Globus pallidus (tissue), 1 donor: ENCODE measurements around the gene PEPD.

Source experiments
- DNase-seq: peaks from one replicate; pipeline ENCODE4 v3.0.0-alpha.2; 2015; ENCODE audit warnings: low spot score

Gene PEPD

DNA sequence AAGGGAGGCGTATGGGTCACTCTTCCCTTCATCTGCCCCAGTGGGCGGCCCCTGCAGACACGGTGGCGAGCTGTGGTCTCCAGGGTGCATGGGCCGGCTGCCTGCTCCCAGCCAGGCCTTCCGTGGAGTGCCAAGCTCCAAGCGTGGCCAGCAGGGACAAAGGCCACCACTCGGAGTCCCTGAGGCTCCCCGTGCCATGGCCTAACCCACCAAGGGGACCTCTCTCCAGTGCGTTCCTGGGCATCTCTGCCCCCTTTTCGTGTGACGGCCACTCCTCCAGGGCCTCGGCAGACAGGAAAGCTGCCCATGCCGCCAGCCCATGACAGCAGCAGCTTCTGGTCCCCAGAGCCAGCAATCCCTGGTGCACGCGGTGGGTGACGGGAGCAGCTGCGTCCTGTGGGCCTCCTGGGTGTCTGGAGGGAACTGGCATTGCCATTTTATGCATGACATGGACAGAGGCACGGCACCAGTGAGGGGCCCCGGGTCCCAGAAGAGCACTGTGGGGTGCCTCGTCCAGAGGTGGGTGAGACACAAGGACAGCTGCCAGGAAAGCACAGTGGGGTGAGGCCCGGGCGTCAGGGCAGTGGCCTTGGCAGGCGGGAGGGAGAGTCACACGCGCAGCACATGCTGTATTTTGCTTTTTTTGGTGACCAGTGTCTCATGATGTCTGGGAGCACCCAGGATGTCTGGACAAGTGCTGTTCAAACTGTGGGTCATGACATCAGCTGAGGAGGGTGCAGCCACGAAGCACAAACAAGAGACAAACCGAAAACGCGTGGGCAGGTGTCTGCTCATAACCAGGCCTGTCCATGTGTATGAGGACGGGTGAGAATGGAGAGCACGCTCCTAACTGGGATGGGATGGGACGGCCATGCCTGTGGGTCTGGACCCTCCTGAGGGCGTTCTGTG lies 115.8 kb downstream of the PEPD start:
- peak; percentile 59 for DNase-seq

DNA sequence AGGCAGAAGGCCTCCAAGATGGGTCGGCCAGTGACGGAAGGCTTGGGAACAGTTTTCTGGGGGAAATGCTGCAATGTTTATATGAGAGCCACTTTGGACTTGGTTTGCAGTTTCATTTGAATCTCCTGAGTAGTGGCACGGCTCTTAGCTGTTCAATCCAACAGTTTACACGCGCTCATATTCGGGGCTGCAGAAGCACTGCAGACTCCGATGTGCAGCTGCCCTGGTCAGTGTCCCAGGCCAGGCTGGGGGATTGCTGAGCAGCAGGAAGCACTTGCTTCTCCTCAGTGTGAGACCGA lies 116.4 kb downstream of the PEPD start:
- no peak for DNase-seq

DNA sequence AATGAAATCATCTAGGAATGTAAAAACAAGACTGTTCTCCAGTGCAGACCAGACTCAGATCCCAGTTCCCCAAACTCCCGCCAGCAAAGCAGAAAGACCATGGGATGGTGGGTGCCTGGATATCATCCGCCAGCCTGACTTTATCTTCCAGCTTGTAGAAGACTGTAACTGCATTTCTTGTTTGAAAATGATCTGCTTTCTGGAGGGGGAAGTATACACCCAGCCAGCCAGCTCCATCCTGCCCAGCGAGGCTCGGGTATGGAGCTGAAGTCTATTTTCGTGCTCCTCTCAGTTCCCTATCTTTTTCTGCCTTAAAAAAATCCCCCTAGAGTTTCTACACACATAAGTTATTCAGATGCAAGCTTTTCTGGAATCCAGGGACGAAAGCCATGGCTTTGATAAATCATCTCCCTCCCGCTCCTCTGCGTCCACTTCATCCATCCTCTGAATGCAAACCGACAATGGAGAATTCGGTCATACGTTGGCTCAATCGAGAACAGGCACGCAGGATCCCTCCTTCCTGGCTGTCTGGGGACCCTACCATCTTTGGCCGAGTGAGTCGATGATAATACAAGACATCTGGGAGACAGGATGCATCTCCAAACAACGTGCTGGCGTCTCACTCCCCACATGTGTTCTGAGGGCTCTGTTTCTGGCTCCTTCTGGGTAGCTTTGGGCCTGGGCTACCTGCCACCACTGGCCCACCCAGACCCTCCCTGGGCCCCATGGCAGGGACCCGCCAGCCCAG lies 116.9 kb downstream of the PEPD start:
- peak; percentile 21 for DNase-seq

- no peak for DNase-seq
Observed at GRCh38 chr19:33403973-33404304, 117.7 kb downstream of the PEPD start.

DNA sequence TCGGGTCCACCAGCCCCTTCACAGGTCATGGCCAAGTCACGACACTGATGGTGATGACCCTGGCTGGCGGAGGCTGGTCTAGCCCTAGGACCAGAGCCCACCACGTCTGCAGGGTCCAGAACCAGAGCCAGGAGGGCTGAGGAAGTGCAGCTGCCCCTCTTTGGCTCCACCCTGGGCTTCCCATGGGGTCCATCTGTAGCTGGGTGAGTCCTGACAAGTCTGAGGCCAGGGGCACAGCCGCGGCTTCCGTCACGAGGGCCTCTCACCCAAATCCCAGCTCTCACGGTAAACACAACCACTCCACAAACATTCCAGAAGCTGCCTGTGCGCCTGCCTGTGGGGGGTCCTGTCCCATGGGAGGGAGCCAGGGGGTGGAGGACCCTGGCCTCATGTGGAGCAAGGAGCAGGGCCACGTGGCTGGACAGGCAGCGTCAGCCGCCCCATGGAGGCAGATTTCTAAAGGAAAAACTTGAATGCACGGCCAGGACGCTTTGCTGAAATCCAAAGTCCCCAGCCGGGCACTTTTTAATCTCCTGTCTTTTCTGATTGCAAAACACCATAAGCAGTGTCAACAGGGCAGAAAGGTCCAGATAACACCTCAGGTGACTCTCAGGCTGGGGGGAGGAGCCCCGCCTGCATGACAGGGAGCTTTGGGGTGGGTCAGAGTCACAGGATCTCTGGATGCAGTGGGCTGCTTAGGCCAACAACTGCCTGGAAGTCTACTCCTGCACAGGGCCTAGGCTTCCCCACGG lies 118.2 kb downstream of the PEPD start:
- no peak for DNase-seq

DNA sequence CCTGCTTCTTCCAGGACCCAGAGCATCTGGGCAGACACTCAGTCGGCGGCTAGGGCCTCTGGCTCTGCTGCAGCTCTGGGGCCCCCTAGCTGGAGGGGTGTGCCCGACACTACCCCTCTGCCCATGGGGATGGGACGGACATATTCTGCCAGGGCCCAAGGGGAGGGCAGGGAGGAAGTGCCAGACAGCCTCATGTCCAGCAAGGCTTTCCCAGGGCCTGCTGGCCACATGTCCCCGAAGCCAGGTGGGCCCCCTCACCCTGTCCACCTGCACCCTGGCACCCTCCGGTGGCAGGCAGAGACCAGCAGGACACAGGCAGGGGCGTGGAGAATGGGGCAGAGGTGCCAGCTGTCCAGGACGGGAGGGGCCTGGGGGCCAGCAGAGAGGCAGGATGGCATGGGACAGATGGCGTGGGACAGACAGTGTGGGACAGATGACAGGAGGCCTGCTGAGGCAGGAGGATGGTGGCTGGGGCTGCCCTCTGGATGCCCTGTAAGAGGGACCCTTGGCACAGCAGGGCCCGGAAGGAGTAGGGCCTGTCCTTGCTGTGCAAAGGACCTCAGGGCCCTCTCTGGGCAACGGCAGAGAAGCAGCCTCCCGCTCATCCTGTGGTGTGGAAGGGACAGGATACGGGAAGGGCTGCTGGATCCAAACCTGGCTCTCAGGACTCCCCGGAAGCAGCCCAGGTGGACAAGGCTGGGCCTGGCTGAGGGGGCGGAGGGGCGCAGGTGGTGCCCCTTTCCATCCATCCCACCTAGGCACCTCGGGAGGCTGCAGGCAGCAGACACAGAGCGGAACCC lies 119.0 kb downstream of the PEPD start:
- peak; percentile 21 for DNase-seq

GRCh38 chr19:33401683-33402420 lies 119.7 kb downstream of the PEPD start:
- no peak for DNase-seq

DNA sequence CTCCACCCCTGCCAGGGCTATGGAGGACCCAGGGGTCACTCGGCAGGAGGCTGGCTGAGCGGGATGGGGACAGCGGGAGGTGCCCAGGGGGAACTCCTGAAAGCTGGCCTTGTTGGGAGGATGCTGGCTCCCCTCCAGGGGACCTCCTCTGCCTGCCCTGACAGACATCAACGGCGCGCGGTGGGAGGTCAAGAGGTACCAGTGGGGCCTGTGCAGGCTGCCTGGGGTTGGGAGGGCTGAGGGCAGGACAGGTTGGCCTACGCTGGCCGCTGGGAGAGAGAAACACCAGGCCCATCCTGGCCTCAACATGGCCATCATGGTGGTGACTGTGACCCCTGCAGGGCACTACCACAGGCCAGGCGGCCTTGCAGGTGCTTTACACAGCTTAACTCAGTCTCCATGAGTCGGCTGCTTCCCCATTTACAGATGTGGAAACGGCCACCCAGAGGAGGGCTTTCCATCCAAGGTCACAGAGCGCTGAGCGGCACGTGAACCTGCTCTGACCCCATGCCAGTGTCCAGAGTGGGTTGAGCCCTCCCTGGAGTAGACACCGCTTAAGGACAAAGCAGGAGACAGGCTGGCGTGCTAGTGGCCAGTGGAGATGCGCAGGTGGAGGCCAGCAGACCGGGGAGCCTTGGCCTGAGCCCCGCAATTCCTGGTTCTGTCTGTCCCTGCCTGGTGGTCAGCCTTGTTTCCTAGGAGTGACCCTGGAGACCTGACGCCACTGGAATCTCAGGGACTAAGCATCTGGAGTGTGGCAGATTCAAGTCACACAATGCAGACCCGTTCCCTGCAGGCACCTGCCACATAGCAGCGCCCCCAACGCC lies 120.5 kb downstream of the PEPD start:
- DNase-seq = no peak

- no peak for DNase-seq
Observed at GRCh38 chr19:33399745-33400681, 121.6 kb downstream of the PEPD start.

DNA sequence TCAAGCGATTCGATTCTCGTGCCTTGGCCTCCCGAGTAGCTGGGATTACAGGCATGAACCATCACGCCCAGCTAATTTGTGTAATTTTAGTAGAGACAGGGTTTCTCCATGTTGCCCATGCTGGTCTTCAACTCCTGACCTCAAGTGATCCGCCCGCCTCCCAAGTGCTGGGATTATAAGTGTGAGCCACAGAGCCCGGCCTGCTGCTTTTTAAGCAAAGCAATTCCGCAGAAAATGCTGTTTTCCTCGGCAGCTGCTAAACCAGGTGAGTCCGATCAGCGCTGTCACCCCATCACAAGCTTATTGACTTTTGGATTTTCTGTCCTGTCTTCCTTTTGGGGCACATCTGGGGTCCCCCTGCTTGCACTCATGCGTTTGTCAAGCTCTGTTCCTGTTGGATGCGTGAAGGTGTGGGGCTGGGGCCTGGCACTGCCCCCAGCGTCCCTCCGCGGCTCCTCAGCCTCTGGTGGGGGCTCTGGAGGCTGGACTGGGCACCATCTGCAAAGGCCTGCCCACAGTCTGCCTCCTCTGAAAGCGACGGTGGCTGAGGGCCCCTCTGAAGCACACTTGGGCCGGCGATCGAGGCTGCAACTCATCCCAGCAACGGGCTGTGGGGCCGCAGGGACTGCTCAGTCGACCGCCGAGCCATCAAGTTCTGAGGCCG lies 122.4 kb downstream of the PEPD start:
- DNase-seq = no peak

DNA sequence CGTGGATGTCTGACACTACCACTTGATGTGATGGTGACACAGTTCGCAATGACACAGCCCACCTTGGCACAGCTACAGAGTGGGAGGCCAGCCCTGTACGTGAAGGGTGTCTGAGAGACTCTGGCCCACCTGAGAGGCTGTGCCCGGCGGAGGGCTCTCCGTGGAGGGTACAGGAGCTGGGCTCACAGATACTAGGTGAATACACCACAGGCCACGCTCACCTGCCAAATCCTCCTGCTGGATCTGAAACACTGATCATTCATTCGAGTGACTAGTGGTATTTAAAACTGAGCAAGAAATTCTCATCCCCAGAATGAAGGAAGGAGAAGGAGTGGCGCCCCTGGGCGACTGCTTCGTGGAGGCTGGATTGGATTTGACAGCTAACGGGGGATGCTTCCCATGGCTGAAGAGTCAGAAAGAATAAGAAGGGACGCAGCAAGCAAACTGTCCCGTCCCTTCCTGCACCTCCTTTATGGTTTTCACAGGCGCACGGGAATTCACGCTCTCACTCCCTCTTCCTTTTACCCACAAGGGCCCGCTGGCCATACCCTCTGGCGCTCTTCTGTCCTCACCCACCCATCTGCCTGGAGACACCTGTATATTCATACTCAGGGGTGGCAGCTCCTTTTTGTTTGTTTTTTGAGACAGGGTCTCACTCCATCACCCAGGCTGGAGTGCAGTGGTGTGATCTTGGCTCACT lies 123.1 kb downstream of the PEPD start:
- no peak for DNase-seq

DNA sequence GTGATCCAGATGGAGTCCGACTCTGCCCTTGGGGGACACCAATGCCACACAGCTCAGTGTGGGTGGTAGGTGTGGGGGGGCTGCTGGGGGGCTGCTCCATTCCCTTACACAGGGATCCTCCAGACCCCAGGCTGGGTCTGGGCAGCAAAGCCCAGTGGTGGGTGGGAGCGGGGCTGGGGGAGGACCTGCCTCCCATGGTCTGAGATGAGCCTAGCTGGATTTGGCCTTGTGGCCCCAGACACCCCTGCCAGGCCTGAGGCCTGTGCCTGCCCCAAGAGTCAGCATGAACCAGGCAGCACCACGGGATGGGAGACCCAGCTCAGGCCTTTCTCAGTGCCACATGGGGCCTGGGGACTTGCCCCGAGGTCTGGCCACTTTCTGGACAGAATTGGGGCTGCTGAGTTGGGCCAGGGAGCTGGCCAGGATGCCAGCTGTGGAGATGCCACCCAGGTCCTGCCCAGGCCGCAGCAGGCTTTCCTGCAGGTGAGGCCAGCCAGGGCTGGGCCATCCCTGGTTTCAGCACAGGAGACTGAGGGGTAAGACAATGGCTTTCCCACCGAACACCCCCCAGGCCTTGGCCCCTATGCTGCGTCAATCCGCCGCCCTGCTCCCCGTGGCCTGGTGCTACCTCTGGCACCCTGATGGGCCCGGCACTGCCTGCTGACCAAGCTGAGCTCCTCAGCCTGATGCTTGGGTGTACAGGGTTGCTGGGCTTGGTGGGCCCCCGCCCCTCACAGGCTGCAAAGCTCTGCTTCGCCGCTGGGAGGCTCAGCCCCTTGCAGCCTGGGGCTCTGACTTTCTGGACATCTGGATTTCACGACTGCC lies 123.8 kb downstream of the PEPD start:
- DNase-seq = no peak

- DNase-seq = no peak
Observed at GRCh38 chr19:33396701-33397535, 124.7 kb downstream of the PEPD start.

DNA sequence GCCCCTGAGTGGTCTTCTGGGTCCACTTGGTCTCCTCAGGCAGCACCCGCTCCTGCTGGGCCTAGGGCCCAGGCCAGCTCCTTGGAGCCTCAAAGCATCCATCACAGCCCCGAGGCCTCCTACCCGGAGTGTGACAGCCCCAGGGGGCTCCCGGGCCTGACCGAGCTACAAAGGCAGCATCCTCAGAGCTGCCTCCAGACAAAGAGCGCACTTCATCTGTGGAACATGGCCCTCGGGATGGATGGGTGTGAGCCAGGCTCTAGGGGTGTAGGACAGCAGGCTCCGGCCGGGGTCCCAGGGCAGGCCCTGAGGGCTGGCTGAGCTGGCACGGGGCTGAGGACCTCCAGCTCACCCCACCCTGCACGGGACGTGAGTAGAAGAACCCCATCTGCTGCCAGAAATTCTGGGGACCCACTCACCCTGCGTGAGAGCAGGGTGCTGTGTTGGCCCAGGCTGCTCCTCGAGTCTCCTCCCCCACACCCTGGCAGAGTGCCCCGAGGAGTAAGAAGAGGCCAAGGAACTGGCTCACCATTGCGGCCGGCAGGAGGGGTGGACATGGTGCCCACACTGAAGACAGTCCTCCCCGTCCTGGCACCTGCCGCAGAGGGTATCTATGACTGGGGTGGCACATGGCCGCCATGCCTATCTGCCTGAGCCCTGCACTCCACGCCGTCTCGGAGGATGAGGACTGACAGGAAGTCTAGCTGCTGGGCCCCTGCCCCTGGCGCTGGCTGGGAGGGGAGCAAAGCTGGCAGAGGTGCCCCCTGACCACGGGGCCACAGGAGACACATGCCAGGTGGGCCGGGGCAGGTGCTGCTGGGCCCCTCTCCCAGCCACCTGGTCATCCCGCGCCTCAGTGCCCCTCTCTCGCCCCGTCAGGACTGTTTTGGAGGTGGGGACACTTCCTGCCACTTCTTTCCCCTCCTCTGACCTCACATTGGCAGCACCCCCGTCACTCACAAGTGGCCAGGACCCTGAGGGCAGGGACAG lies 125.7 kb downstream of the PEPD start:
- no peak for DNase-seq
